HepG2 (cell line): Measurements from ENCODE around the gene AURKA. TPM values are rescaled to one million over a fixed set of nuclear protein-coding genes. Genes with fewer than 3 reads are reported as not detected.

Experiments
- ATF3 ChIP-seq: sonication (generic); formaldehyde crosslinking; IDR thresholded peaks from 2 replicates; pipeline ENCODE4 v1.4.0; 2020; ENCODE audit warnings: missing genetic modification reagents
- CBX5 ChIP-seq: sonication (generic); formaldehyde crosslinking; IDR thresholded peaks from 2 replicates; pipeline ENCODE4 v1.4.0; 2020; ENCODE audit warnings: missing genetic modification reagents, borderline replicate concordance
- MED13 ChIP-seq: sonication (generic); formaldehyde crosslinking; IDR thresholded peaks from 2 replicates; pipeline ENCODE4 v1.5.0; 2020; ENCODE audit warnings: missing genetic modification reagents
- MTF1 ChIP-seq: sonication (generic); formaldehyde crosslinking; IDR thresholded peaks from 2 replicates; pipeline ENCODE4 v1.5.0; 2020; ENCODE audit warnings: missing genetic modification reagents
- SP5 ChIP-seq: IDR thresholded peaks from 2 replicates; pipeline ENCODE4 v1.6.1; 2016; ENCODE audit warnings: low read depth, borderline replicate concordance
- TERF1 ChIP-seq: sonication (generic); formaldehyde crosslinking; IDR thresholded peaks from 2 replicates; pipeline ENCODE4 v1.8.0; 2022; ENCODE audit warnings: mild to moderate bottlenecking, missing genetic modification reagents, moderate library complexity
- THYN1 ChIP-seq: sonication (generic); formaldehyde crosslinking; IDR thresholded peaks from 2 replicates; pipeline ENCODE4 v1.8.1; 2023; ENCODE audit warnings: low read depth, mild to moderate bottlenecking, moderate library complexity, missing genetic modification reagents, borderline replicate concordance
- ZBTB33 ChIP-seq: sonication (generic); formaldehyde crosslinking; IDR thresholded peaks from 2 replicates; pipeline ENCODE4 v1.4.0; 2020; ENCODE audit warnings: missing genetic modification reagents
- ZBTB46 ChIP-seq: sonication (generic); formaldehyde crosslinking; IDR thresholded peaks from 2 replicates; pipeline ENCODE4 v1.4.0; 2020; ENCODE audit warnings: mild to moderate bottlenecking, missing genetic modification reagents, borderline replicate concordance
- ZFP1 ChIP-seq: IDR thresholded peaks from 2 replicates; pipeline ENCODE4 v1.6.1; 2016
- ZNF101 ChIP-seq: sonication (generic); formaldehyde crosslinking; IDR thresholded peaks from 2 replicates; pipeline ENCODE4 v1.4.0; 2020; ENCODE audit warnings: mild to moderate bottlenecking, low read depth, missing genetic modification reagents, borderline replicate concordance
- ZNF496 ChIP-seq: sonication (generic); formaldehyde crosslinking; IDR thresholded peaks from 2 replicates; pipeline ENCODE4 v1.8.1; 2023; ENCODE audit warnings: mild to moderate bottlenecking, moderate library complexity, missing genetic modification reagents; ENCODE audit not compliant: insufficient replicate concordance
- ZNF562 ChIP-seq: sonication (generic); formaldehyde crosslinking; IDR thresholded peaks from 2 replicates; pipeline ENCODE4 v1.8.0; 2022; ENCODE audit warnings: missing genetic modification reagents, borderline replicate concordance
- ZNF598 ChIP-seq: sonication (generic); formaldehyde crosslinking; IDR thresholded peaks from 2 replicates; pipeline ENCODE4 v1.5.1; 2020; ENCODE audit warnings: mild to moderate bottlenecking, missing genetic modification reagents, borderline replicate concordance
- ZNF770 ChIP-seq: sonication (generic); formaldehyde crosslinking; IDR thresholded peaks from 2 replicates; pipeline ENCODE4 v1.5.0; 2020; ENCODE audit warnings: mild to moderate bottlenecking, missing genetic modification reagents
- polyA plus RNA-seq, 8 experiments: library from polyadenylated mRNA; depleted of rRNA in 3 of 8; stranded (reverse) in 7 of 8; unstranded in 1 of 8; fragments of >200 nt; fragmentation: Illumina TruSeq in 4 of 8; extraction: Trizol in 4 of 8; gene quantifications; 2 replicates each; pipeline versions ENCODE4 v1.2.1 to v1.2.3, GENCODE V29; 2011 to 2016; ENCODE audit warnings: low read depth in 4 of 8, missing spikeins in 1 of 8, mixed read lengths in 1 of 8; ENCODE audit not compliant: insufficient read depth in 1 of 8
- total RNA-seq, 5 experiments: library from RNA; depleted of rRNA; stranded (reverse); fragments of >200 nt; fragmentation: Illumina TruSeq; extraction: Trizol; gene quantifications; 2 replicates each; pipeline ENCODE4 v1.2.3, GENCODE V29; 2016; ENCODE audit warnings: low read depth in 1 of 5
- TF ChIP-seq, protein P1 (sequence below): conservative IDR thresholded peaks from 2 replicates; pipeline ENCODE4 v1.6.1; 2018; ENCODE audit warnings: missing genetic modification reagents
- TF ChIP-seq, protein P2 (sequence below): sonication (generic); formaldehyde crosslinking; IDR thresholded peaks from 2 replicates; pipeline ENCODE4 v1.4.0; 2020; ENCODE audit warnings: mild to moderate bottlenecking, low read depth, missing genetic modification reagents

Gene AURKA
- total and polyA plus RNA-seq, 2 of the 13 experiments (the other 11 are each of a cell fraction or from before 2014, with no cell fraction given): 96.4 to 224 TPM

DNA sequence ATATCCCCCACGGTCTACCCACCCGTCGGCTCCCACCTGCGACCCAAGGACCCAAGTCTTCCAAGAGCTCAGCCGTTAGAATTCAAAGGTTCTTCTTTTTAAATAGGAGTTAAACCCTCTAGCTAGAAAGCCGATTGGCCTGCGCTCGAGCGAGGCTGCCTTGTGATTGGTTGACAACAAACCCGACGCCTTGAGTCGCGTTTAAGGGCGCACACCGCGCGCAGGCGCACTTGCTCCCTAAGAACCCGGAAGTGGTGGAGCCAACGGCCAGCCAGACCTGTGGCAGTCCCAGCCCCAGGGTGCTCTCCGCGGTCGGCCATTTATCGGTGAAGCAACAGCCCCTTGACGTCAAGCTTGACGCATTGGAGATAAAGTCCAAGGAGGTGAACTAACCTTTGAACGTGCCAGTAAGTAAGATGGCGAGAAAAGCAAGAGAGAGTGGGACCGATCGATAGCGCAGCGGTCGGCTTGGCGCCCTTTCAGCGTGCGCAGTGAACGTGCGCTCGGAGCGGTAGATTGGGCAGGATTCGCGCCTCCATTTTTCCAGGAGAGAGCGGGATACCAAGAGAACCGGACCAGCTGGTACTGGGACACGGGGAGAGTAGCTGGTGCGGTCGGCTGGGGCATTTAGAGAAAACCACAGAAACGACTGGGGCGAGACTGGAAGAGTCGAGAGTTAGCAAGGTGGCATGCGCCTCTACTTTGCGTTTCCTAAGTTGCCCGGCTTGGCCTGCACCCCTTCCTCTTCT lies at the start of gene AURKA, which contains the start of gene CSTF1 (continued):
- TF ChIP-seq, protein P1, sequence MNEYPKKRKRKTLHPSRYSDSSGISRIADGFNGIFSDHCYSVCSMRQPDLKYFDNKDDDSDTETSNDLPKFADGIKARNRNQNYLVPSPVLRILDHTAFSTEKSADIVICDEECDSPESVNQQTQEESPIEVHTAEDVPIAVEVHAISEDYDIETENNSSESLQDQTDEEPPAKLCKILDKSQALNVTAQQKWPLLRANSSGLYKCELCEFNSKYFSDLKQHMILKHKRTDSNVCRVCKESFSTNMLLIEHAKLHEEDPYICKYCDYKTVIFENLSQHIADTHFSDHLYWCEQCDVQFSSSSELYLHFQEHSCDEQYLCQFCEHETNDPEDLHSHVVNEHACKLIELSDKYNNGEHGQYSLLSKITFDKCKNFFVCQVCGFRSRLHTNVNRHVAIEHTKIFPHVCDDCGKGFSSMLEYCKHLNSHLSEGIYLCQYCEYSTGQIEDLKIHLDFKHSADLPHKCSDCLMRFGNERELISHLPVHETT (CRISPR knock-in tag): peak; percentile 98
- no peak; the same call in 1 of the 2 replicates for TF ChIP-seq ZNF101
- no peak; the same call in 1 of the 2 replicates for TF ChIP-seq ZNF562 (CRISPR knock-in tag)
- TF ChIP-seq, protein P2, sequence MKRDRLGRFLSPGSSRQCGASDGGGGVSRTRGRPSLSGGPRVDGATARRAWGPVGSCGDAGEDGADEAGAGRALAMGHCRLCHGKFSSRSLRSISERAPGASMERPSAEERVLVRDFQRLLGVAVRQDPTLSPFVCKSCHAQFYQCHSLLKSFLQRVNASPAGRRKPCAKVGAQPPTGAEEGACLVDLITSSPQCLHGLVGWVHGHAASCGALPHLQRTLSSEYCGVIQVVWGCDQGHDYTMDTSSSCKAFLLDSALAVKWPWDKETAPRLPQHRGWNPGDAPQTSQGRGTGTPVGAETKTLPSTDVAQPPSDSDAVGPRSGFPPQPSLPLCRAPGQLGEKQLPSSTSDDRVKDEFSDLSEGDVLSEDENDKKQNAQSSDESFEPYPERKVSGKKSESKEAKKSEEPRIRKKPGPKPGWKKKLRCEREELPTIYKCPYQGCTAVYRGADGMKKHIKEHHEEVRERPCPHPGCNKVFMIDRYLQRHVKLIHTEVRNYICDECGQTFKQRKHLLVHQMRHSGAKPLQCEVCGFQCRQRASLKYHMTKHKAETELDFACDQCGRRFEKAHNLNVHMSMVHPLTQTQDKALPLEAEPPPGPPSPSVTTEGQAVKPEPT (CRISPR knock-in tag): peak; percentile 98
- TF ChIP-seq MED13 (CRISPR knock-in tag): peak; percentile 97; the same call in 1 of the 2 replicates
- 0 out of 2 replicates have a peak, but pooled peaks have one; percentile 39 for TF ChIP-seq ZBTB46 (CRISPR knock-in tag)
- TF ChIP-seq ZBTB33 (CRISPR knock-in tag): peak; percentile 92
- TF ChIP-seq MTF1 (CRISPR knock-in tag): peak; percentile 94
- TF ChIP-seq ZNF770 (CRISPR knock-in tag): peak; percentile 68
- peak; percentile 93 for TF ChIP-seq ZNF598 (CRISPR knock-in tag)
- no peak for TF ChIP-seq ZNF496 (CRISPR knock-in tag)
- peak; percentile 99 for TF ChIP-seq CBX5
- TF ChIP-seq ZFP1 (CRISPR knock-in tag): peak; percentile 93
- 0 out of 2 replicates have a peak, but pooled peaks have one; percentile 61 for TF ChIP-seq SP5 (CRISPR knock-in tag)
- no peak; the same call in 1 of the 2 replicates for TF ChIP-seq THYN1 (CRISPR knock-in tag)
- TF ChIP-seq TERF1 (CRISPR knock-in tag): no peak
- TF ChIP-seq ATF3 (CRISPR knock-in tag): peak; percentile 89
